CD4-positive, alpha-beta T cell treated with Interleukin-17A for 4 hours (primary cell): Measurements from ENCODE around the gene NCAM2.
"Not testable (repeated sequence)": the region's sequence is repeated elsewhere in the genome, so short reads cannot be mapped to it uniquely, and the experiment has no call there.

Experiments
- DNase-seq: peaks from one replicate; pipeline ENCODE4 v3.0.0-alpha.2; 2020; ENCODE audit warnings: mixed read lengths

The NCAM2 gene

DNA sequence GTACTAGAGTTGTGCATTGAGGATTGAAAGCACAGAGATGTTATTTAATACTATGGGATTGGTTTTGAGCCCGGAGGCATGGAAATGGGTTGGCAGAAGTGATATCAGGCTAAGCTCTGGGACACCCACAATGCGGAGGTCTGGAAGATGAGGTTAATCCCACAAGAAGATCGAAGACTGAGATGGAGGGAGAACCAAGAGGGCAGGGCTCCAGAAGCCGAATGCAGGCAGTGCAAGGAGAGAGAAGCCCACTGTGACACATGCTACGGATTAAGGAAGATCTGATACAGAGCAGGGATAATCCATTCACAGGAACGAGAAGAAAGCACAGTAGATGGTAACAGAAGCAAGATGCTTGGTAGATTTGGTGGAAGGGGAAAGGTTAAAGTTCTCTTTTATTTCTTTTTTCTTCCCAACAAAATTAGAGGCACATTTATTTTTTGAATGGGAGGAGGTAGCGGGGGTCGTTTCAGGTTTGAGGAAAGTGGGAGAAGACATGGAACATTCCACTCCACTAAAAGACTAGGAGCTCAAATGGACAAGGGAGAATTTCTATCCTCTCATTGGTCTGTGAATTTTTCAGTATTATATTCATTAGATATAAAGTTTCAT lies 113.2 kb downstream of the NCAM2 start:
- DNase-seq: no peak

DNA sequence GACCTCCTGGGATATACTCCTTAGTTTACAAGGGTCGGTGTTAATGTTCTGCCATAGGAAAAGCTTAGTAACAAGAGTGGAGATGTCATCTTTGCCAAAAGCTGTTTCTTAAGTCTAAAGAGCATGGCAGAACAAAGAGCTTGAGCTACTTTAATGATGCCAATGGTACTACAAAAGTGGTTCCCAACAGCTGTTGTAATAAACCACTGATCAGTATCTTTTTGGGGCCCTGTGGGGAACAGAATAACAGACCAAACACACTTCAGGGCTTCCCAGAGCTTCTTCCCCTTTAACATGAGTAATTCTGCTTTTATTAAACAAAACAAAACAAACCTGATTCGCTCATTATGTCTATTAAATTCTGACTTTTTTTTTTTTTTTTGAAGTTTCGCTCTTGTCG lies 116.3 kb downstream of the NCAM2 start:
- DNase-seq: no peak

DNA sequence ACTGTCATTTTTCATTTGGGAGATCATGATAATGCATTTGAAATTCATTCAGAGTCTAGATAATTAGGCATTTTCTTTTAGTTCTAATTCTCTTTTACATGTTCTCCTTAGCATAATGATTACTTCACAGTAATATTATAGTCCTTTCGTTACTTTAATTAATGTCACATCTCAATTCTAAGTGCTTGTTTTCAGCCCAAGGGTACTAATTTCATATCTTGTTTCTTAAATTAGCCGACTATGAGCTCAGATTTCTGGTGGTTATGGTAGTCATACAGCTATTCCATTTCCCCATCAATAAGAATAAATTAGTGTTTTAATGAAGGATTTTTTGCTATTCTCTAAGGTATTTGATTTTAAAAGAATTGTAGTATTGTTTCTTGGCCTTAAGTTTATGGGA lies 120.9 kb downstream of the NCAM2 start:
- no peak for DNase-seq

DNA sequence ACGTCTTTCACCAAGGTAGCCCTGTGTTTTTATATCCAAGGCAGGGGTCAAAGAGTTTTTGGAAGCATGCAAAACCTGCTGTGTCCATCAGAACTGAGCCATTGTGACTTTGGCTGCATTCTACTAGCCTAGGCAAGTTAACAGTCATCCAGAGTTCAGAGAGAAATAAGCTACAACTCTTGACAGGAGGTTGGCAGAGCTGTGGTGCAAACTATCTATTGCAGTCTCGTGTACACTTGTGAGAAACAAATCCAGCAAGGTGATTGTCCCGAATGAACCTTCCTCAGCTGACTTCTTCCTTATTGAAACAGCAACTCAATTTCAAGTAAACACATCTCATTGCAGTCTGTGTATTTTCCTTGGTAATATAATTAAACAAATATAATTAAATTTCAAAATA lies 124.5 kb downstream of the NCAM2 start:
- DNase-seq: no peak

DNA sequence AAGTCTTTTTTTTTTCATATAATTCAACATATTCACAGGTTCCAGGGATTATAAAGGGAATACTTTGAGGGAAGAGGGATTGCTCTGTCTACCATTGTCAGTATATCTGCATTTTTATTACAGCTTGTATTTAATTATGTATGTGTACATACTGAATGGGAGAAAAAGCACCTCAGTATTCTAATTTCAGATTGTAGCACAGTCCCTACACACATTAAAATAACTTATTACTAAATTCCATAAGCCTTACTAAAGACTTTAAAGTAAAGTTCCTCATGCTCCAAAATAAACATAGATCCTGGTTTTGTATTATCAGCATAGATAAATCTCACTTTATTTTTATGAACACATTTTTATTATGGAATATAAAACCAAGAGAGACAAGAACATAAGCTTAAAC lies 134.2 kb downstream of the NCAM2 start:
- DNase-seq: no peak

DNA sequence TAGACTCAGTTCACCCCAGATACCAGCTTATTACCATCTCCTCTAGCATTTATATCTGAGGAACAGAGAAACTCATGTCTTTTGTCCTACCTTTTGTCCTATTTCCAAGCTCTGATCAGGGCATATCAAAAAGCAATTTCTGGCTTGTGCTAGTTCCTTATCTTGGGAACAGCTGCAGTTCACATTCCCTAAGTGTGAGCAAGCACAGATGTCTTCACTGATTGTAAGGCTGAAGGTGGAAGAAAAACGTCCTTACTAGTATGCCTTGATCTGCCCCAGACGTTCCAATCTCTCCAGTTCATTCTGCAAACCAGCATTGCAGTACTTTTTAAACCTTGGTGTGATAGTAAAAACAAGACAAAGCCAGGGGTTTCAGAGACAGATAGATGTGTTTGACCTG lies 139.8 kb downstream of the NCAM2 start:
- DNase-seq: no peak

DNA sequence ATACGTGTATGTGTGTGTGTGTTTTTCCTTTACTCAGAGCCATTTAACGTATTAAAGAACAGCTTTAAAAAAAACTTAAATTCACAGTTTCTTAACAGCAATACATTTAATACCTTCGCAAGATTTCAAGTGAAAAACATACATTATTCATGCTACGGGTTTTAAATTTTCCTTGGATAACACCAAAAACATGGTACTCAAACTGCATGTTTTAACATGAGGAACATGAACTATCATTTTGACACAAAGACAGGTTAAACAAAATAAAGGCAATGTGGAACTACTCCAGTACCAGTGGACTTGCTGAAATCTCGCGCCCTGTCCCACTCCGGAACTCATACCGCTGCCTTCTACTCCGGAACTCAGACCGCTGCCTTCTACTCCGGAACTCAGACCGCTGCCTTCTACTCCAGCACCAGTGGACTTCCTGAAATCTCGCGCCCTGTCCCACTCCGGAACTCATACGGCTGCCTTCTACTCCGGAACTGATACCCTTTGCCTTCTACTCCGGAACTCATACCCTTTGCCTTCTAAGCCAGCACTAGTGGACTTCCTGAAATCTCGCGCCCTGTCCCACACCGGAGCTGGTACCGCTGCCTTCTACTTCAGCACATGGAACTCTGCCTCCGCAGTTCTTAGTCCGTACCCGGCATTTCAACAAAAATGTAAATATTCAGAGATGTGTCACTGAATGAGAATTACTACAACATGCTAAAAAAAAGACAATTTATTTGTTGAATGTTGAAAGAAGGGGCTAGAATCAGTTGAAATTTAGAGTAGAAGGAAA lies 148.6 kb downstream of the NCAM2 start:
- DNase-seq: no peak

DNA sequence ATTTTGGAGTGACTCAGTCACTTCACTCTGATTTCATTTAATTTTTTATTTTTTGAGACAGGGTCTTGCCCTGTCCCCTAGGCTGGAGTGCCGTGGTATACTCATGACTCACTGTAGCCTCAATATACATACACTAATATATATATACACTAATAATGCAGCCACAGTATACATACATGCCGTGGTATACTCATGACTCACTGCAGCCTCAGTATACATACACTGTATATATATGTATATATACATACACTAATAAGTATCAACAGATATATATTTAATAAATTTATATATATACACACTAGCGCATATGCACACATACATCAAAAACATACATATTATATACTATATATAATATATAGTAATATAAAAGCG lies 149.2 kb downstream of the NCAM2 start:
- no peak for DNase-seq

DNA sequence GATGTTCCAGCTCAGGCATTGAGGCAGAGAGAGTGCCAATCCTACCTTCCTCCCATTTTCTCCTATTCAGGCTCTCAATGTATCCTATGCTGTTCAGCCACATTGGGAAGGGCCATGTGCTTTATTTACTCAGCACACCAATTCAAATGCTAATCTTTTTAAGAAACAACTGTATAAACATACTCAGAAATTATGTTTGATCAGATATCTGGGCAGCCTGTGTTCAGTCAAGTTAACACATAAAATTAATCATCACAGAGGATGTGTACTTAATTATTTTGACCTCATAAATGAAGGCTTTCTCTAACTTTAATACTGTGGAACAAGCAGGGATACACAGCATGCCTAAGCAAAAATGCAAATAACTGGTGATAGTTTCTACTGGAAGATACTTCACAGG lies 149.8 kb downstream of the NCAM2 start:
- DNase-seq: no peak

DNA sequence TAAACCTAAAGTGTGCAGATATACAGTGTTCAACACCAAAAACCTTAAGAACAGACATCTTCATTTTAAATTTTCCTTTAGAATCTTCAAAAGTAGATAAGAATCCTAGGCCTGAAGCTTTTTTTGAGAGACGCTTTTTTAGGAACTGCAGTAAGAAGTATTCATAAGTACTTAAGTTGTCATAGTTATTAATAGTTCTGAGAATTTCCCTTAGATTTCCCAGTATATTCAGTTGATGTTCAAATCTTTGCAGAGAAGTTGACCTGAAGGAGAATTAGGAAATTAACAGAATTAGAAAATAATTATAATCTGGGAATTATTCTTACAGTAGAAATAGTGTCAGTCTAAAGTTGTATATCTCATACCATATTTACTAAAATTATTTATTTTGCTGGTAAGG lies 150.3 kb downstream of the NCAM2 start:
- no peak for DNase-seq

DNA sequence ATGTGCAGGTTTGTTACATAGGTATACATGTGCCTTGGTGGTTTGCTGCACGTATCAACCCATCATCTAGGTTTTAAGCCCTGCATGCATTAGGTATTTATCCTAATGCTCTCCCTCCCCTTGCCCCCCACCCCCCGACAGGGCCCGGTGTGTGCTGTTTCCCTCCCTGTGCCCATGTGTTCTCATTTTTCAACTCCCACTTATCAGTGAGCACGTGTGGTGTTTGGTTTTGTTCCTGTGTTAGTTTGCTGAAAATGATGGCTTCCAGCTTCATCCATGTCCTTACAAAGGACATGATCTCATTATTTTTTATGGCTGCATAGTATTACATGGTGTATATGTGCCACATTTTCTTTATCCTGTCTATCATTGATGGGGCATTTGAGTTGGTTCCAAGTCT lies 151.2 kb downstream of the NCAM2 start:
- not testable (repeated sequence) for DNase-seq

DNA sequence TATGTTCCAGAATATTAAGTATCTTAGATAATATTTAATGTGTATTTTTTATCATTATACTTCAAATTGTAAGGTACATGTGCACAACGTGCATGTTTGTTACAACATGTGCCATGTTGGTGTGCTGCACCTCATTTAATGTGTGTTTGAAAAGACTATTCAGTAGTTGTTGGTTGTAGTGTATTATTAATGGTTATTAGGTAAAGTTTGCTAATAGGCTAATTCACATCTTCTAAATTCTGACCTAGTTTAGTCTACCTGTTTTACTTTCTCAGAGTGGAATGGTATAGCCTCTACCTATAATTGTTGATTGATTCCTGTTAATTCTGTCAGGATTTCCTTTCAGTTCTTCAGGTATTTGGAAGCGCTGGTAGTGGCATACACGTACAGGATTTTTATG lies 153.0 kb downstream of the NCAM2 start:
- DNase-seq: no peak

DNA sequence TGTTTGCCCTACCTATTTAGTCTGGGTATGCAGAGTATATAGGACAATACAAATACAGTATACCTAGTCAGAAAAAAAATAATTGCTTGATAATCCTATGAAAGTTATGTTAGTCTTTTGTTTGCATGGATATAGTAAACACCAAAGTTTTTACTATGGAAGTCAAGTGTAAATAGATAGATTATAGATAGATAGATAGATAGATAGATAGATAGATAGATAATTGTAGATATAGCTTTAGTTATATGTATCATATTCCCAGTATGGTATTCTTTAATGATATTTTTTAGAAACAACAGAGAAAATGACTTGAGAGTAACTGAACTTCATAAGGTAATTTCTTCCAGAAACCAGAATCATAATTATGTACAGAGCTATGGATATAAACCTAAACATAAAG lies 158.2 kb downstream of the NCAM2 start:
- DNase-seq: no peak

DNA sequence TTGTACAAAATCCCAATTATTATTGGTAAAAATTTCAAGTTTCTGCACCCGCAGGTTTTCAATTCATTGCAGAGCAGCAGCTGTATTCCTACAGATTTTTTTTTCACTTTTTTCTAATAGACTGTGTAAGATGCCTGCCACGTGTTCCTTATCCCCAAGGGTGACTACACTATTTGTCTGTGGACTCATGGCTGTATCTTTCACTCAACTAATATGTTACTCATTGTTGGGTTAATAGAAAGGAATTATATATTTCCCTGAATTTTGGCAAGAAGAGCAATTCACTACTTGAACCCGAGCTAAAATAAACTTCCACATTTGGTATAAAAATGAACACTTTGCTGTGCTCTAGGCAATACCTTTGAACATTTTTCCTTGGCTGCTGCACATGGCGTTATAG lies 158.7 kb downstream of the NCAM2 start:
- DNase-seq: no peak

DNA sequence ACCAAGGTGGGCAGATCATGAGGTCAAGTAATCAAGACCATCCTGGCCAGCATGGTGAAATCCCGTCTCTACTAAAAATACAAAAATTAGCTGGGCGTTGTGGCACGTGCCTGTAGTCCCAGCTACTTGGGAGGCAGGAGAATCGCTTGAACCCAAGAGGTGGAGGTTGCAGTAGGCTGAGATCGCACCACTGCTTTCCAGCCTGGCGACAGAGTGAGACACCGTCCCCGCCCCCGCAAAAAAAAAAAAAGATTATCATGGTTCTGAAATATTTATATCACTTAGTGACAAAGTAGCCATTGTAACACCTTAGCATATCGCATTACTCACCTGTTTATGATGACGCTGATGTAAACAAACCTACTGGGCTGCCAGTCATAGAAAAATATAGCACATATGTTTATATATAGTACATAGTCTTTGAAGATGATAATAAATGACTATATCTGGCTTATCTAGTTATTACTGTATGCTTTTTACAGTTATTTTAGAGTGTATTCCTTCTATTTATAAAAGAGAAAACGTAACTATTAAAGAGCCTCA lies 160.2 kb downstream of the NCAM2 start:
- DNase-seq: no peak

DNA sequence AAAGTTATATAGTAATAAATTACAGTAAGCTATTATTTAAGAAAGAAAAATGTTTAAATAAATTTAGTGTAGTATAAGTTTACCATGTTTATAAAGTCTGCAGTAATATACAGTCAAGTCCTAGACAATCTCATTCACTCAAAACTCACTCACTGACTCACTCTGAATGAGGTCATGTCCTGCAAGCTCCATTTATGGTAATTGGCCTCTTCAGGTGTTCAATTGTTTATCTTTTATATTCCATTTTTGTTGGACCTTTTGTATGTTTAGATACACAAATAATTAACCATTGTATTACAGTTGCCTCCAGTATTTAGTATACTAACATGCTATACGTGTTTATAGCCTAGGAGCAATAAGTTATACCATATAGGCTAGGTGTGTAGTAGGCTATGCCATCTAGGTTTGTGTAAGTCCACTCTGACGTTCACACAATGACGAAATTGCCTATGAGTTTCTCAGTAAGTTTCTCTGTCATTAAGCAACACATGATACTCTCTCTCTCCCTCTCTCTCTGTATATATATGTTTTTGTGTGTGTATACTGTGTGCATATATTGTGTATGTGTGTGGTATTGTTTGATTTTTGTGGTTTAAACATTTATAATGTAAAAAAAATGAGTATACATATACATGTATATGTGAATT lies 161.2 kb downstream of the NCAM2 start:
- DNase-seq: no peak

DNA sequence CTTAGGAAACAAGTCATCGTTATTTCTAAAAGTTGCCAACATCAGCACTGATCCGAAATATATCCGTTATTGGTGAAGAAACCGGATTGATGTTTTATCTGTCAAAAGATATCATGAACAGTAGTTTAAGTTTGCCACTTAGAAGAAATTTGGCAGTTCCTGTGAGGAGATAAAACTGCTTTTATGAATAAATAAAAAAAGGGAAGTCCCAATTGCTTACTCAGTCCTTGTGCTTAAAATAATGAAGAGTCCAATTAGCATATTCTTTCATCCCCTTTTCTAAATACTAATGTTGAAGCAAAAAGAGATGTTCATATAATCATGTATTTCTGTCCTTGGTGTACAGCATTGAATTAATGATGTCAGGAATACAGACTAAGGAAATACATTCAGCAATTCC lies 164.6 kb downstream of the NCAM2 start:
- DNase-seq: no peak

DNA sequence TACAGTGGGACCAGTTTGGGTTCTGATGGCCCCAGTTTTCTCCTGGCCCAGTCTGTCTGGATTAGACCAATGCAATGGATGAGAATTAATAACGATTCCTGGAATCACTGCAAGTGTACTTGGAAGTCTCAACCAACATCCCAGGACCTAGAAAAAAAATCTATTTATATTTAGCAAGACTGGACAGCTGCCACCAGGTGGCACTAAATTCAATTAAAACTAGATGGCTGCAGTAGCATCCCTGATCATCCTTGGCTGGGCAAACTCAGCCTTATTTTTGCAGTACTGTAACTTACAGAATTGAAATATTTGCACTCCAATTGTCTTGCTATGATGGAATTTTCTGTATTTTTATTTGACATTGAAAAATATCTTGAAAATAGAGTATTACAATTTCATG lies 165.7 kb downstream of the NCAM2 start:
- peak; percentile 43 for DNase-seq

DNA sequence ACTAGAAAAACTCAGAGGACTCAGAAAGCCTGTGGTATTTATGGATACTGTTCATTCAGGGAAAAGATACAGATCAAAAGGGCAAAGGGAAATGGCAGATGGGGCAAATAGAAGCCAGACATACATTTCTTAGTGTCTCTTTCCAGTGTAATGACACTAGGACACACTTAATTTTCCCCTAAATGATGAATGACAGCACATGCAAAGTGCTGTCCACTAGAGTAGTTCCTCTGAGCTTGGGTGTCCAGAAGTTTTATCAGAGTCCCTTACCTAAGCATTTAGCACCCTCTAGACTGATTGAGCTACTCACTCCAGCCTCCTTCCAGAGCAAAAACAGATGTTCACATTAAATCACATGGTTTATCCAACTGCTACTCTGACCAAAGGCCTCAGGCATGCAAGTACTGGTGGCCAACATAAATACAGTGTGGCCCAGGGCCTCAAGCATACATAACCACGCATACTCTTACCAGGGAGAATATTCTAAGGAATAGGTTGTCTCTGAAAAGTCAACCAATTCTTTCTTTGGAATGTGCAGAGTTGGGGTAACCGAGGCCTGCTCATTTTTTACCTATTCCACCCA lies 166.9 kb downstream of the NCAM2 start:
- no peak for DNase-seq

DNA sequence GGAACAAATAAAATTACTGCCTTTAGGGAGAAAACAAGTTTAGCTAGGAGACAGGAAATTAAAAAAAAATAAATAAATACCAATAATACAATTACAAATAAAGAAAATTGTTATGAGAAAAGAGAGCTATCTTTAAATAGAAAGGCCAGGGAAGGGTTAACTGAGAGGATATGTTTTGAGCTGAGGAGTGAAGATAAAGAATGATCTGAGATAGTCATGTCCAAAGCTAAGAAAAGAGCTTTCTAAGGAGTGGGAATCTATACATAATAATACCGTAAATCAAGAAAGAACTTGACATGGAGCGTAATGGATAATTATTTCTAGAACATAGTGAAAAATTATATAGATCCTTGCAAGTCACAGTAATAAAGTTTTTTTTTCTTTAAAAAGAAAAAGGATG lies 176.5 kb downstream of the NCAM2 start:
- no peak for DNase-seq

DNA sequence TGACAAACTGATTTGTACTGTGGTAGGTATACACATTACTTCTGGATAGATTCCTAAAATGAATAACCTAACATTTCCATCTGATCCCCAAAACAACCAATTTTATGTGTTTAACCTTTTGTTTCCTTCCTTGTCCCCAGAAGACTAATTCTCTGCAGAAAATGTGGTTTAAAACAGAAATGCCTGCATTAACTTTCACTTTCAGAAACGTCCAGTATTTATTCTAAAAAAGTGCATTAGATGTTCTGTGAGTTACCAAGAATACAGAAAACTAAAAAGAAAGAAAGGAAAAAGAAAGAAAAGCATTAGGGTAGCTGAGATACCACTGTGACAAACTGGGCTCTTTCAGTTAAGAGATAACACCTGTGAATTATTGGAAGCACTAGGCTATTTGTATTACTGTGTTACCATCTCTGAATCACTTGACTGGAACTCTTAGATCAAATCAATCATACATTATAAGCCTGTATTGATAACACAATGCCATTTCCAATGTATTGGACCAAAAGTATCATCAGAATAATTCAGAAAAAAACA lies 177.7 kb downstream of the NCAM2 start:
- DNase-seq: no peak

DNA sequence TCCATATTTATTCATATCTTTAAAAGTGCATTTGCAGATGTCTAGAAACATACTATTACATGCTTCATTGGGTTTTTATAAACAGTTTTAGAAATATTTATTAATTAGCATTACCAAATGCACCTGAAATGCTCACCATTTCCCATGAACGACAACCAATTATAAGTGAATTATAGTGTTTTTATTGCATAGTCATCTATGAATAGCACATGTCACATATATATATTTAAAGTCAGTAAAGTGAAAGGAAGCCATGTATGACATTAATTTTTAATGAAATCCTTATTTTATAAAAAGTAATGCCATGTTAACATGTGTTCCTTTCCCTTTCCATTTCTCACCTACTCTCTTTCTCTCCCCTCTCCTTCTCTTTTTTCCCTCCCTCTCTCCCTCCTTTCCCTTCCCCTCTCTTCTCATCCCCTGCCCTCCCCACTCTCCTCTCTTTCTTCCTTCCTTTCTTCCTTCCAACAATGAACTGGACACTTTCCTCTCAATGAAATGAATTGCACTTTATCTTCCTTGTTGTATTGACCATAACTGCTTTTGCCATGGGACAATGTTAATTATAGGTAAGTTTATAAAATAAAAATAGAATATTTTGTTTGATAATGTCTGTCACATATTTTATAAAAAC lies 179.3 kb downstream of the NCAM2 start:
- DNase-seq: no peak
